SK-N-MC (cell line): Measurements from ENCODE around the gene GDPD4.

Experiments used
- DNase-seq: peaks from one replicate; pipeline ENCODE4 v3.0.0-alpha.2; 2011; ENCODE audit warnings: low read depth, low spot score
- H3K27ac ChIP-seq: fragments of 200-600 bp; sonication (generic); 2 replicates; pipeline ENCODE4 v1.5.1; 2016; ENCODE audit warnings: mixed run types
- H3K36me3 ChIP-seq: fragments of 200-600 bp; sonication (generic); 2 replicates; pipeline ENCODE4 v1.6.1; 2017; ENCODE audit warnings: antibody characterized with exemption, low read length, mixed read lengths; ENCODE audit not compliant: insufficient read depth
- H3K4me3 ChIP-seq: fragments of 200-600 bp; sonication (generic); 2 replicates; pipeline ENCODE4 v1.5.1; 2016
- H3K9ac ChIP-seq: fragments of 200-600 bp; sonication (generic); 2 replicates; pipeline ENCODE4 v1.8.0; 2017; ENCODE audit warnings: mixed run types, mixed read lengths; ENCODE audit not compliant: insufficient read length
- H3K9me3 ChIP-seq: fragments of 200-600 bp; sonication (generic); 2 replicates; pipeline ENCODE4 v1.6.1; 2017; ENCODE audit warnings: low read depth, mild to moderate bottlenecking, antibody characterized with exemption, low read length, moderate library complexity, mixed read lengths
- EZH2 ChIP-seq: fragments of 200-600 bp; sonication (generic); IDR thresholded peaks from one replicate; pipeline ENCODE4 v1.6.1; 2017; ENCODE audit warnings: antibody characterized with exemption
- FOXP2 ChIP-seq: optimal IDR thresholded peaks from 2 replicates; pipeline ENCODE3; 2011; ENCODE audit warnings: mild to moderate bottlenecking, moderate library complexity; ENCODE audit not compliant: insufficient read depth; ENCODE audit errors: extremely low read length, control extremely low read depth
- POLR2AphosphoS5 ChIP-seq: IDR thresholded peaks from 2 replicates; pipeline ENCODE4 v1.6.1; 2012; ENCODE audit warnings: mild to moderate bottlenecking, low read depth, low read length, borderline replicate concordance

Gene GDPD4

DNA sequence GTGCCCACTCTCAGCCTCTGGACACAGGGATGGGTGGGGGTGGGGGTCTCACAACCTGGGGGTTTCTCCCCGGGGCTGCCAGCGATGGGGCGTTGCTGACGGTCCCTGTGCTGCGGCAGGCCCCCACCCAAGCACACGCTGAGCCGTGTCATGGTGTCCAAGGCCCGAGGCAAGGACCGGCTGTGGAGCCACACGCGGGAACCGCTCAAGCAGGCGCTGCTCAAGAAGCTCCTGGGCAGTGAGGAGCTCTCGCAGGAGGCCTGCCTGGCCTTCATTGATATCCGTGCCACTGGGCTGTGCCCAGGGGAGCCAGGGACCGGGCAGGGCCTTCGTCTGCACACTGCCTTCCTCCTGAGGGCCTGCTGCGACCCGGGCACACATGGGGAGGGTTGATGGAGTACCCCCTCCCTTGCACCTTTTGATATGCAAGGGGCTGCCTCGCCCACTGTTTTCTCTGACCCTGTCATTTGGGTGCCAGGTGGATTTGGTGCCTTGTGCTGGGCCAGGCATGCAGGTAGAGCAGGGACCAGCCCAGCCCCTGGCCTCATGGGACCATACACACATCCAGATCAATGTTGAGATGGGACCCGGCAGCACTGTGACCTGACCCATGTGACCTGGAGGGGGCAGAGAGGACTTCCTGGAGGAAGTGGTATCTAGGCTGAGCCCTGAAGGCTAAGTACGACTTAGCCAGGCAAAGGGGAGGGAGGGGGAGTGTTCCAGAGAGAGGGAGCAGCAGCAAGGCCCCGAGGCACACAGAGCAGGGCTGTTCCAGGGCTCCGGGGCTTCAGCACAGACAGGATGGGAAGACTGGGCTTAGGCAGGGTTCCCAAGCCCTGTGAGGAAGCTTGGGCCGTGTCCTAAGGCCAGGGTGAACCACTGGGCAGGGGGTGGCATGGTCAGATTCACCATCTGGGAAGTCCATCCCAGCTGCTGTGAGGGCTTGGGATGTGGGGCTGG lies 98.3 kb downstream of the GDPD4 start:
- no peak overlapping the region for H3K9ac ChIP-seq
- no peak overlapping the region for H3K27ac ChIP-seq
- H3K4me3 ChIP-seq, result no peak overlapping the region
- no peak for DNase-seq
- H3K9me3 ChIP-seq, result no peaks in the 10 kb centered on the region
- no peaks in the 10 kb centered on the region for H3K36me3 ChIP-seq
- no peak for TF ChIP-seq EZH2

DNA sequence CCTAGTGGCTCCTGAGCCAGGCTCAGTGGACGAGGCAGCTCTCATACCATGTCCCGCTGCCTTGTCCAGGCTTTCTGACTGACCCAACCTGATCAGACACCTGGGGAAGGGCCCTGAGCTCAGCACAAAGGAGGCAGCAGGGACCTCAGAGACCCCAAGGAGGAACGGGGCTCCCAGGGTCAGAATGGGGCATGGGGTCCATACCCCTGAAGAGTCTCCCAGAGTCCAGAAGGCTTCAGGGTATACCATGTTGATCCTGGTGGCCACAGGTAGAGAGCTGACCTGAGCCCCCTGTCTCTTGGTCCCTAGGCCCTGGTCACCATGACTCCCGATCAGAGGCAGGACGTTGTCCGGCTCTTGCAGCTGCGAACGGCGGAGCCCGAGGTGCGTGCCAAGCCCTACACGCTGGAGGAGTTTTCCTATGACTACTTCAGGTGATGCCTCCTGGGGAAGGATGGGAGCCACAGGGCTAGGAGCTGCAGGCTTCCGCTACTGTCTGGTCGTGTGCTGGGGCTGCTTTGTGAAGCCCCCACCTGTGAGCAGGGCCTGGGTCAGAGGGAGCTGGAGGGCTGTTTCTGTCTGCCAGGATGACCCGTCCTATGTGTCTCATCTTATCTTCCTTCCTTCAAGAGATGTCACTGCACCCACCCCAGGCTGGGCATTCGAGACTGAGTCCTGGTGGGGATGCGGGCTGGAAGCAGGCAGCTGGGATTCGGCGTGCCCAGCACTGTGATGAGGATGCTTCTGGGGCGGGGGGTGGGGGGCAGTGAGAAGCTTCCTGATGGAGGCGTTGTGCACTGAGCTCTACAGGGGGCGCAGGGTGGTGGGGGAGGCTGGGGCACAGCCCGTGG lies 99.3 kb downstream of the GDPD4 start:
- H3K9ac ChIP-seq, result no peak overlapping the region
- DNase-seq, result no peak
- H3K27ac ChIP-seq, result no peak overlapping the region
- no peaks in the 10 kb centered on the region for H3K36me3 ChIP-seq
- no peak for TF ChIP-seq POLR2AphosphoS5
- TF ChIP-seq EZH2, result no peak
- no peak for TF ChIP-seq FOXP2
- no peak overlapping the region for H3K4me3 ChIP-seq
- H3K9me3 ChIP-seq, result no peaks in the 10 kb centered on the region

DNA sequence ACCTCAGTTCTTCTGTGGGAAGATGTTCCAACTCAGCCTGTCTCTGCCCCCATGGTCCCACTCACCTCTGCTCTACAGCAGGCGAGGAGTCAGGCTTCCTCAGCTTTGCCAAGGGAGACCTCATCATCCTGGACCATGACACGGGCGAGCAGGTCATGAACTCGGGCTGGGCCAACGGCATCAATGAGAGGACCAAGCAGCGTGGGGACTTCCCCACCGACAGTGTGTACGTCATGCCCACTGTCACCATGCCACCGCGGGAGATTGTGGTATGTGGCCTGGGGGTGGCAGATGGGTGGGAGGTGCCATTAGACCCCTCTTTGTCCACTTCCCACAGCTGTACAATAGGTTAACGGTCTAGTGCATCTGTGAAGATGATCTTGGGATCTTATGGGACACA lies 100.1 kb downstream of the GDPD4 start:
- H3K27ac ChIP-seq, result no peak overlapping the region

DNA sequence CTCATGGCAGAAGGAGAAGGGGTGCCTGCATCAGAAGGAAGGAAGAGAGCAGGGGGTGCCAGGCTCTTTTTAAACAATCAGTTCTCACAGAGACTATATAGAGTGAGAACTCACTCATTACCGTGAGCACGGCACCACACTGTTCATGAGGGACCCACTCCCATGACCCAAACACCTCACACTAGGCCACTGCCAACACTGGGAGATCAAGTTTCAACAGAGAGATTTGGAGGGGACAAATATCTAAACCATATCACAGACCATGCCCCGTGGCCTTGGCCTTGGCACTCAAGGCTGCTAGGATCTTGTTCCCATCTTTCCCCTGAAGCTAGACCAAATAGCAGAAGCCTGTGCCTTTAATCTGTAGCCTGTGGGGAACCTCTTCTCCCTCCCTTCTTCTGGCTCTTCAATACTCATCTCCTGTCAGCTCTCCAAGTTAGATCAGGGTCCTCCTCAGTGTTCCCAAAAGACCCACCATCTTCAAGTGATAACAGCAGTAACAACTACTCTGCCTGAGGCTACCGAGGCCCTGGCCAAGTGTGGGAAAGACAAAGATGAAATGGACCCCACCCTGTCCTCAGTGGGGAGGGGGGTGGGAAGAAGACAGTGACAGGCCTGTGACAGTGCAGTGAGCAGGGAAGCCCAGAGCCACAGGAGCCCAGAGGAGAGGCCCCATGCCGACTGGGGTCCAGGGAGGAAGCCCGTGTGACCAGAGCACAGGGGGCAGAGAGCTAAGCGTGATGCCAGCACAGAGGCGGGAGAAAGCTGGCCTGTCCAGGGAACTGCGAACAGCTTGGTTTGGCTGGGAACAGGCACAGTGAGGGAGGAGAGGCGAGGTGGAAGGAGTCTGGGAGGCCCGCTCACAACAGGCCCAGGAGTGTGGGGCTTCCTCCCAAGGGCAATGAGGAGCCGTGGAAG lies 100.9 kb downstream of the GDPD4 start:
- H3K4me3 ChIP-seq, result no peak overlapping the region
- no peak for DNase-seq
- H3K27ac ChIP-seq, result no peak overlapping the region
- H3K9ac ChIP-seq, result no peak overlapping the region
- H3K9me3 ChIP-seq, result no peaks in the 10 kb centered on the region
- TF ChIP-seq FOXP2 (no peak), POLR2AphosphoS5 (no peak), EZH2 (no peak)
- no peaks in the 10 kb centered on the region for H3K36me3 ChIP-seq

More for the DNA sequence above, 100.1 kb downstream of the GDPD4 start:
- Histone ChIP-seq H3K36me3 (no peaks in the 10 kb centered on the region), H3K4me3 (no peak overlapping the region), H3K9ac (no peak overlapping the region), H3K9me3 (no peaks in the 10 kb centered on the region)
- no peak for TF ChIP-seq FOXP2
- TF ChIP-seq POLR2AphosphoS5, result no peak
- TF ChIP-seq EZH2, result no peak
- DNase-seq, result no peak

DNA sequence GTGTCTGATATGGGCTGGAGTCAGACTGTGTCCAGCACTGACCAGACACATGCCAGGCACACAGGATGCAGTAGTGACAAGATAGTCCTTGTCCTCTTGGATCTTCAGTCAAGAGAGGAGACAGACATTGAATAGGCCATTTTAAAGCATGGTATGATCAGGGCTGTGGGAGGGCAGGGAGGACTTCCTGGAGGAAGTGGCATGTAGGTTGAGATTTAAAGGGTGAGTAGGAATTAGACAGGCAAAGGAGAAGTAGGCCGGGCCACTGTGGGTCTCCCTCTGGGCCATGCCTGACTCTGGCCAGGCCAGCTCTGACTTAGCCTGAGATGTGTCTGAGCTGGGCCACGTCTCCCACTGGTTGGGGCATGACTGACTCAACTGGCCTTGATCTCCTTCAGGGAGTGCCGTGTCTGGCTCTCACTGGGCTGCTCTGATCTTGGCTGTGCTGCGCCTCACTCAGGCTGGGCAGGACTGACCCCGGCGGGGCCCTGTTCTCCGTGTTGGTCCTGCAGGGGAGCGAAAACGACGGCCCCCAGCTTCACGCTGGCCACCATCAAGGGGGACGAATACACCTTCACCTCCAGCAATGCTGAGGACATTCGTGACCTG lies 102.2 kb downstream of the GDPD4 start:
- H3K9ac ChIP-seq, result no peak overlapping the region
- DNase-seq, result no peak
- TF ChIP-seq FOXP2, result no peak
- no peak for TF ChIP-seq POLR2AphosphoS5
- TF ChIP-seq EZH2, result no peak
- H3K36me3 ChIP-seq, result no peaks in the 10 kb centered on the region
- no peak overlapping the region for H3K27ac ChIP-seq
- no peaks in the 10 kb centered on the region for H3K9me3 ChIP-seq
- H3K4me3 ChIP-seq, result no peak overlapping the region

DNA sequence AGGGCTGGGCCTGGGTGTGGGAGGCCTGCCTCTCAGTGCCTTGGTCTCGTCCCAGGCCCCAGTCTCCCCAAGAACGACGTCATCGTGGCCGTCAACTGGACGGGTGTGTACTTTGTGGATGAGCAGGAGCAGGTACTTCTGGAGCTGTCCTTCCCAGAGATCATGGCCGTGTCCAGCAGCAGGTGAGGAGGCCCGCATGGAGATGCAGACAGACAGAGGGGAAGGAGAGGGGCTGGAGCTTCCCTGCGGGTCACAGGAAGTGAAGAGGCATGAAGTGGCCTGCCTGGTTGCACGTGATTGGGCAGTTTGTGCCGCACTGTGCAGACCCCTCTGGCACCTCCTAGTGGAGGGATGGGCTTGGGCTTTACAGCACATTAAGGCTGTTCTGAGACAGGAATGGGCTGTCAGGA lies 103.0 kb downstream of the GDPD4 start:
- Histone ChIP-seq H3K9ac (no peak overlapping the region), H3K4me3 (no peak overlapping the region), H3K9me3 (no peaks in the 10 kb centered on the region), H3K27ac (no peak overlapping the region), H3K36me3 (no peaks in the 10 kb centered on the region)
- no peak for DNase-seq
- TF ChIP-seq FOXP2, result no peak

DNA sequence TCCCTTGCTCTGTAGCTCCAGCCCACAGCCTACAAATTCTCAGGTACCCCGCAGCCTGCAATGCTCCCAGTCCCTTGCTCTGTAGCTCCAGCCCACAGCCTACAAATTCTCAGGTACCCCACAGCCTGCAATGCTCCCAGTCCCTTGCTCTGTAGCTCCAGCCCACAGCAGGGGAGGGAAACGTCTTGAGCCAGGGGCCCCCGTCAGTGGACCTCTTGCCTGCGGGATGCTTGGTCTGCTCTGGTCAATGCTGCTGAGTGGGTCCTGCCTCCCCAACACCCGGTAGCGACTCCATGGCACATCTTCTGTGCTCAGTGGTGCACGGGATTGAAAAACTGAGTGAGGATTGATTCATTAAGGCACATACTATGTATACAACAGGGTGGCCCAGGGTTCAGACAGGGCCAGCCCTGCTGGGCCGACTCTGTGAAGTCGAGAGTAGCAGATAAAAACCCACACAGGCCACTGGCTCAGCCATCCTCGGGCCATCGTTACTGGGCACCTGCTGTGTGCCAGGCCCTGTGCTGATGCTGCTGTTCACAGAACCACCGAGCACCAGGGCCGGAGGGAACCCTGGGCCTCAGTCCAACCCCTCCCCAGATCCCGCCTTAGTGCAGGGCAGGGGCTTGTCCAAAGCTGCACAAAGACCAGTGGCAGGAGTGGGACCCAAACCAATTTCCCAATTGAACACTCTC lies 103.7 kb downstream of the GDPD4 start:
- H3K9me3 ChIP-seq, result no peaks in the 10 kb centered on the region
- H3K9ac ChIP-seq, result no peak overlapping the region
- H3K27ac ChIP-seq, result no peak overlapping the region
- no peaks in the 10 kb centered on the region for H3K36me3 ChIP-seq
- H3K4me3 ChIP-seq, result no peak overlapping the region
- no peak for DNase-seq
- no peak for TF ChIP-seq POLR2AphosphoS5
- TF ChIP-seq FOXP2, result no peak
- no peak for TF ChIP-seq EZH2
